Measurements from ENCODE around the gene FAM124A. TPM values are rescaled to one million over a fixed set of nuclear protein-coding genes. Genes with fewer than 3 reads are reported as not detected.

Gene FAM124A
- total and polyA plus RNA-seq, 2 of the 8 experiments (the other 6 are each of a cell fraction or from before 2014, with no cell fraction given) = 40.7 to 49.9 TPM

DNA sequence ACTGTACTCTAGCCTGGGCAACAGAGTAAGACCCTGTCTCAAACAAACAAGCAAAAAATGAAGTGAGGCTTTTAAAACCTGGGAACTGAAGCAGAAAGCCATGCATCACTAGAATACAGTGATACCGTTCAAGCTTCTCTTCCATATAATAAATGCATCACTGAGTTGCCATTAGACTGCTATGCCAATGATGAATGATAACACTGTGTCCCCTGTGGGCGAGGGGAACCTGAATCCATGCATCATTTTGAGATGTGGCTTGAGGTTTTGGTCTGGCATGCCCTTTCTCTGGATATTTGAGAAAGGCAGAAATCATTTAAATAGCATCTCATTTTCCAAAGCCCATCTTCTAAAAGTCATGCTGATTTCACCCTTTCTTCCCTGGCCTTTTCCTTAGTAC lies 1.5 kb upstream of the FAM124A start:
- Histone ChIP-seq H3K18ac (ENCODE audit: extremely low read depth, low read length) (peak overlapping the region; percentile 36; the same call in 1 of the 2 replicates), H4K5ac (ENCODE audit: insufficient read length, low read depth, low read length) (no peak overlapping the region), H3K4me3 (ENCODE audit: extremely low read depth in 1 of 4, insufficient read depth in 2 of 4, low read depth in 3 of 4, low read length in 4 of 4) (no peak overlapping the region), H2BK15ac (ENCODE audit: low read length) (0 out of 2 replicates have a peak overlapping the region, but pooled peaks have one; percentile 53), H3K4me2 (ENCODE audit: insufficient read depth in 1 of 2, low read depth in 2 of 2, low read length in 2 of 2) (peak overlapping the region in 1 of 2 experiments; percentile 84; a peak in 1 of 4 replicates), H3K23me2 (ENCODE audit: low read depth, low read length) (peaks cover 7% of the 10 kb centered on the region), H3K79me2 (ENCODE audit: control insufficient read depth in 1 of 2, insufficient read depth in 2 of 2, low read length in 2 of 2) (peaks cover 0 to 31% of the 10 kb centered on the region in 2 experiments; a peak in 3 of 4 replicates), H3K79me1 (ENCODE audit: low read depth, low read length) (no peaks in the 10 kb centered on the region; the same call in 1 of the 2 replicates), H3K27ac (ENCODE audit: low read depth, low read length) (no peak overlapping the region), H3K56ac (replicated peaks; ENCODE audit: insufficient read length, low read depth, low read length) (no peak overlapping the region), H2BK5ac (ENCODE audit: low read depth, low read length) (no peak overlapping the region), H3K4me1 (replicated peaks in 1 of 4; ENCODE audit: control insufficient read depth in 3 of 4, insufficient read depth in 4 of 4, low read length in 3 of 4) (peaks cover 6 to 23% (median 17%) of the 10 kb centered on the region in 4 experiments), H2AK5ac (ENCODE audit: low read depth, low read length) (no peak overlapping the region; the same call in 1 of the 2 replicates), H4K8ac (ENCODE audit: extremely low read depth, insufficient read depth, low read length) (no peak overlapping the region), H3K36me3 (ENCODE audit: control insufficient read depth in 2 of 4, insufficient read depth in 4 of 4, low read length in 3 of 4) (peaks cover 0 to 4% (median 0%) of the 10 kb centered on the region in 4 experiments; a peak in 1 of 8 replicates), H4K91ac (replicated peaks; ENCODE audit: insufficient read length, low read length) (no peak overlapping the region), H2BK12ac (ENCODE audit: low read depth, low read length) (0 out of 2 replicates have a peak overlapping the region, but pooled peaks have one; percentile 100), H3K23ac (ENCODE audit: insufficient read length) (no peak overlapping the region), H2BK120ac (replicated peaks; ENCODE audit: low read depth, low read length) (no peak overlapping the region), H3K14ac (ENCODE audit: insufficient read length) (no peak overlapping the region), H3K9ac (replicated peaks in 1 of 4; ENCODE audit: extremely low read depth in 1 of 4, low read depth in 3 of 4, low read length in 3 of 4) (no peak overlapping the region), H2BK20ac (ENCODE audit: low read length) (peak overlapping the region; percentile 91), H3K4ac (replicated peaks; ENCODE audit: insufficient read length, low read depth, low read length) (no peak overlapping the region), H4K20me1 (replicated peaks in 1 of 2; ENCODE audit: control insufficient read depth in 1 of 2, insufficient read depth in 2 of 2, low read length in 2 of 2) (peaks cover 0 to 3% of the 10 kb centered on the region in 2 experiments), H2AFZ (ENCODE audit: low read length) (no peak overlapping the region), H3K27me3 (replicated peaks in 1 of 4; ENCODE audit: control insufficient read depth in 3 of 4, extremely low read depth in 1 of 4, insufficient read depth in 3 of 4, low read length in 3 of 4) (no peaks in the 10 kb centered on the region), H3K9me3 (ENCODE audit: insufficient read depth in 2 of 2, low read depth in 1 of 2, low read length in 1 of 2) (0 out of 4 replicates have a peak, but pooled peaks cover 0 to 3% of the 10 kb centered on the region in 2 experiments)
- FAIRE-seq (no peak), DNase-seq (ENCODE audit: low read depth in 1 of 2, low spot score in 2 of 2) (no peak)
- CTCF ChIA-PET (ENCODE audit: partially characterized antibody) = interaction anchor here (1.0 to 3.1 kb wide), 8 partner anchors 11 to 77 kb away, joined by 3 to 15 read pairs (median 4); no protein-coding TSS in a partner anchor
- 94% methylated on average over 2 of the region's 2 CpGs; no CpG with 5 or more reads in 1 of the 2 experiments for WGBS, 2 experiments (ENCODE audit: extremely low coverage in 1 of 2, insufficient coverage in 1 of 2, insufficient read length in 1 of 2, insufficient replicate concordance in 2 of 2, low coverage in 1 of 2, low lambda C conversion rate in 2 of 2, missing lambda C conversion rate in 1 of 2)
- no peak for TF ChIP-seq SRF (IDR thresholded peaks at IDR 0.05; ENCODE audit: low read depth, low read length)
- POLR2A ChIA-PET (ENCODE audit: partially characterized antibody) = interaction anchor here (1.0 to 2.5 kb wide), 6 partner anchors 11 to 42 kb away, joined by 3 to 17 read pairs (median 7); no protein-coding TSS in a partner anchor

Data from H1 (cell line).